ENCODE data around the gene GRID2IP. TPM values are rescaled to one million over a fixed set of nuclear protein-coding genes. Genes with fewer than 3 reads are reported as not detected.
A peak's percentile ranks its signal among the peaks of the same experiment; 100 is the strongest.

GRID2IP gene
- total RNA-seq, 3 donors from 2014 or later (not counting 1 experiment from before 2014, with no cell fraction given), result 0.39 to 0.45 (median 0.40) TPM

- Histone ChIP-seq H3K36me3 (ENCODE audit: control insufficient read depth, insufficient read depth, low read length) (no peaks in the 10 kb centered on the region), H3K4me1 (ENCODE audit: control insufficient read depth, insufficient read depth, low read length) (no peaks in the 10 kb centered on the region), H3K4me3 (ENCODE audit: low read length) (no peak overlapping the region), H3K9me3 (ENCODE audit: control insufficient read depth, insufficient read depth, low read length) (no peaks in the 10 kb centered on the region), H3K27ac (ENCODE audit: low read length) (no peak overlapping the region), H3K27me3 (ENCODE audit: control insufficient read depth, insufficient read depth, low read length) (no peaks in the 10 kb centered on the region)
- DNase-seq, result no peak
- Mint-ChIP-seq H3K36me3 (no peaks in the 10 kb centered on the region), H3K4me1 (no peaks in the 10 kb centered on the region), H3K27ac (no peak overlapping the region), H3K4me3 (no peak overlapping the region), H3K9me3 (no peaks in the 10 kb centered on the region), H3K27me3 (ENCODE audit: low read depth in 2 of 2) (peaks cover 0 to 3% of the 10 kb centered on the region in 2 donors)
- ATAC-seq, result no peak
- no peak for TF ChIP-seq CTCF (IDR thresholded peaks at IDR 0.05)
- 86% methylated on average over 10 of the region's 10 CpGs for WGBS (ENCODE audit: insufficient coverage)
- intact Hi-C loops (cut with micrococcal nuclease), result no loop called here
These were observed 60.1 kb downstream of the GRID2IP start for GRCh38 chr7:6491194-6491593.

- WGBS (ENCODE audit: insufficient coverage), result 13% methylated on average over 1 of the region's 1 CpG
- intact Hi-C loops (cut with micrococcal nuclease), result no loop called here
These were observed 61.6 kb downstream of the GRID2IP start for GRCh38 chr7:6489612-6490011.

GRCh38 chr7:6487184-6487545 is 64.1 kb downstream of the GRID2IP start:
- no peaks in the 10 kb centered on the region for H3K9me3 Mint-ChIP-seq
- peaks cover 0 to 3% of the 10 kb centered on the region in 2 donors for H3K27me3 Mint-ChIP-seq (ENCODE audit: low read depth in 2 of 2)
- H3K4me1 ChIP-seq (ENCODE audit: control insufficient read depth, insufficient read depth, low read length), result peaks cover 17% of the 10 kb centered on the region
- H3K27ac Mint-ChIP-seq, result no peak overlapping the region
- H3K36me3 Mint-ChIP-seq, result no peaks in the 10 kb centered on the region
- ATAC-seq, result no peak
- 96% methylated on average over 4 of the region's 4 CpGs for WGBS (ENCODE audit: insufficient coverage)
- H3K4me1 Mint-ChIP-seq, result peaks cover 11 to 18% of the 10 kb centered on the region in 2 donors
- TF ChIP-seq CTCF (IDR thresholded peaks at IDR 0.05), result no peak
- intact Hi-C loops (cut with micrococcal nuclease), result no loop called here
- H3K27ac ChIP-seq (ENCODE audit: low read length), result no peak overlapping the region
- DNase-seq, result no peak
- peak overlapping the region; percentile 13 for H3K4me3 Mint-ChIP-seq
- H3K27me3 ChIP-seq (ENCODE audit: control insufficient read depth, insufficient read depth, low read length), result no peaks in the 10 kb centered on the region
- no peak overlapping the region for H3K4me3 ChIP-seq (ENCODE audit: low read length)
- H3K36me3 ChIP-seq (ENCODE audit: control insufficient read depth, insufficient read depth, low read length), result no peaks in the 10 kb centered on the region
- H3K9me3 ChIP-seq (ENCODE audit: control insufficient read depth, insufficient read depth, low read length), result no peaks in the 10 kb centered on the region

More at GRCh38 chr7:6489612-6490011, 61.6 kb downstream of the GRID2IP start:
- peaks cover 0 to 2% of the 10 kb centered on the region in 2 donors for H3K4me1 Mint-ChIP-seq
- peaks cover 0 to 3% of the 10 kb centered on the region in 2 donors for H3K27me3 Mint-ChIP-seq (ENCODE audit: low read depth in 2 of 2)
- ATAC-seq, result peak in 1 of 3 donors; percentile 36
- no peak for DNase-seq
- H3K27ac Mint-ChIP-seq, result no peak overlapping the region
- Histone ChIP-seq H3K9me3 (ENCODE audit: control insufficient read depth, insufficient read depth, low read length) (no peaks in the 10 kb centered on the region), H3K36me3 (ENCODE audit: control insufficient read depth, insufficient read depth, low read length) (no peaks in the 10 kb centered on the region), H3K27ac (ENCODE audit: low read length) (no peak overlapping the region), H3K27me3 (ENCODE audit: control insufficient read depth, insufficient read depth, low read length) (no peaks in the 10 kb centered on the region), H3K4me3 (ENCODE audit: low read length) (no peak overlapping the region), H3K4me1 (ENCODE audit: control insufficient read depth, insufficient read depth, low read length) (peaks cover under 1% of the 10 kb centered on the region)
- H3K4me3 Mint-ChIP-seq, result no peak overlapping the region
- no peaks in the 10 kb centered on the region for H3K36me3 Mint-ChIP-seq
- TF ChIP-seq CTCF (IDR thresholded peaks at IDR 0.05), result no peak
- no peaks in the 10 kb centered on the region for H3K9me3 Mint-ChIP-seq

Measured in natural killer cell (primary cell).